Activated CD4-positive, alpha-beta T cell treated with anti-CD3 and anti-CD28 coated beads, Interleukin-2, amount 50 U/mL, for 24 hours (primary cell): ENCODE results near the gene HOMER2.
"Not testable (repeated sequence)": the region's sequence is repeated elsewhere in the genome, so short reads cannot be mapped to it uniquely, and the experiment has no call there.

Experiments used
- DNase-seq, 2 donors: peaks; one replicate each; pipeline ENCODE4 v3.0.0-alpha.2; 2020; ENCODE audit warnings: low read depth in 1 of 2, low spot score in 1 of 2

The HOMER2 gene

GRCh38 chr15:82952158-82953081 lies at the start of gene HOMER2:
HOMER2 (minus strand) TSS chr15:82952720; CDS start chr15:82952535, 185 bp downstream.
- DNase-seq: no peak

- DNase-seq: not testable (repeated sequence)
Measured at GRCh38 chr15:83000672-83001031, 48.1 kb upstream of the HOMER2 start.

GRCh38 chr15:82999905-83000671 lies 47.6 kb upstream of the HOMER2 start:
- peak; percentile 2 to 35 for DNase-seq

GRCh38 chr15:82999426-82999825 lies 46.9 kb upstream of the HOMER2 start:
- no peak for DNase-seq

GRCh38 chr15:82995938-82996337 lies 43.4 kb upstream of the HOMER2 start:
- no peak for DNase-seq

- no peak for DNase-seq
Measured at GRCh38 chr15:82995076-82995475, 42.6 kb upstream of the HOMER2 start.

GRCh38 chr15:82993144-82993543 lies 40.6 kb upstream of the HOMER2 start:
- no peak for DNase-seq

- DNase-seq: no peak
Measured at GRCh38 chr15:82992436-82992998, 40.0 kb upstream of the HOMER2 start.

- DNase-seq: no peak
Measured at GRCh38 chr15:82986442-82986780, 33.9 kb upstream of the HOMER2 start.

GRCh38 chr15:82985688-82986441 lies 33.3 kb upstream of the HOMER2 start, which contains the start of gene RAMAC:
RAMAC (plus strand) TSS chr15:82986210; CDS start chr15:82989019, 2,809 bp downstream.
- DNase-seq: peak; percentile 78 to 91

GRCh38 chr15:82980981-82981380 lies 28.5 kb upstream of the HOMER2 start:
- DNase-seq: no peak

- DNase-seq: no peak
Measured at GRCh38 chr15:82979726-82980125, 27.2 kb upstream of the HOMER2 start.

GRCh38 chr15:82978438-82978837 lies 25.9 kb upstream of the HOMER2 start:
- no peak for DNase-seq

GRCh38 chr15:82977076-82977475 lies 24.6 kb upstream of the HOMER2 start:
- no peak for DNase-seq

- DNase-seq: no peak
Measured at GRCh38 chr15:82972990-82973389, 20.5 kb upstream of the HOMER2 start.

GRCh38 chr15:82971218-82971984 lies 18.9 kb upstream of the HOMER2 start:
- no peak for DNase-seq

- DNase-seq: no peak
Measured at GRCh38 chr15:82970696-82971095, 18.2 kb upstream of the HOMER2 start.

- no peak for DNase-seq
Measured at GRCh38 chr15:82970078-82970686, 17.7 kb upstream of the HOMER2 start.

GRCh38 chr15:82969353-82969752 lies 16.8 kb upstream of the HOMER2 start:
- DNase-seq: no peak

- DNase-seq: no peak
Measured at GRCh38 chr15:82968066-82968465, 15.5 kb upstream of the HOMER2 start.
